Stimulated activated CD8-positive, alpha-beta memory T cell treated with anti-CD3 and anti-CD28 coated beads, Interleukin-7, amount 100 ng/mL, for 24 hours (primary cell): ENCODE results near the gene L3MBTL4.

Experiments
- DNase-seq: peaks from one replicate; pipeline ENCODE4 v3.0.0-alpha.2; 2020; ENCODE audit warnings: low read depth

The L3MBTL4 gene

DNA sequence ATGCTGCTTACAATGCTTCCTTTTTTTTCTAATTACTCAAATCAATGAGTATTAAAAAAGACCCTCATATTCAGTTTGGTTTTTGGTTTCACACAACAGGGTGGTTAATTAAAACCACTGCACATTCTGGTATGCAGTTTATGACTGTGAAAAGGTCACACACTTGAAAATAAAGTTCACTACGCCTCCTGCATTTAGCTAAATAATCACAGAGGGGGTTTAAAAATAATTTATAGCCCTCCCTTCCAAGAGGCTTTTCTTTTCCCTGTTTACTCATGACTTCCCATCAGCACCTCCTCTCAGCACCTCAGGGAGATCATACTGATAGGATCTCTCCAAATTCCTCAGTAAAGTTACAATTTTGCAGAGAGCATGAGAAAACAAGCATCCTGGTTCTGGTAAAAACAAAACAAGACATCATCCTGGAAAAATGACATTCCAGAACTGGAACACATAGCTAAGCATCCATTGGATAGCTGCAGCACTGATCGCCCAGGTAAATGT, 389.9 kb downstream of the L3MBTL4 start:
- no peak for DNase-seq

DNA sequence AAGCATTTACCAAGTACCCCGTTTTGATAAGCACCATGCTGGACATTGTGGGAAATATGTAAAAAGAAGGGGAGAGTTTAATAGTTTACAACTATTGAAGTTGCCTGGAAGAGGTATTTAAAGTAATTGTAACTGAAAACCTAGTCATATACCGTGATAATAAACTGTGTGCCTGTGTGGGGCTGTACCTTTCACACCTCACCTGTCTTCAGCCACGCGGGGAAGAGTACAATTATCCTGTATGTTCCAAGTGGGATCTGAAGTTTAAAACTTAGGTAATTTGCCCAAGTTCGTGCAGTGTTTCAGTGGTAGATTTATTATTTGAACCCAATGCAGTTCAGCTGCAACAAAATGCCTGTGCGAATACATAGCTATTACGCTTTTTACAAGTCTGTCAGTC, 391.2 kb downstream of the L3MBTL4 start:
- no peak for DNase-seq

DNA sequence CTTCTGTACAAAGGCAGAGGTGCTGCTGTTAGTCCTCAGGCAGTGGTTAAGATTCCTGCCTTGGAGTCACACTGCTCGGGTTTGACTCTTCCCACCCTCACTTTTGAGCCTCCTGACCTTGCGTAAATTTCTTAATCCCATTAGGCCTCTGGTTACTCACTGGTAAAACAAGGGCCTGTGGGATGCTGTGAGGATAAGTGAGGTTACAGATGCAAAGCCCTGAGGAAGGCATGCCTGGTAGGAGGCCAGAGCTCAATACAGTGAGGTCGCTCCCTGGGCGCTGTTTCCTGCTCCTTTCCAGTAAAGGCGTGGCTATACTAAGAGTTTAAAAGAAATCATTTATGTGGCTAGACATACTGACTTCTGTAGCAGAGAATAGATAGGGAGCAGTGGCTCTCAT, 391.9 kb downstream of the L3MBTL4 start:
- DNase-seq = no peak

DNA sequence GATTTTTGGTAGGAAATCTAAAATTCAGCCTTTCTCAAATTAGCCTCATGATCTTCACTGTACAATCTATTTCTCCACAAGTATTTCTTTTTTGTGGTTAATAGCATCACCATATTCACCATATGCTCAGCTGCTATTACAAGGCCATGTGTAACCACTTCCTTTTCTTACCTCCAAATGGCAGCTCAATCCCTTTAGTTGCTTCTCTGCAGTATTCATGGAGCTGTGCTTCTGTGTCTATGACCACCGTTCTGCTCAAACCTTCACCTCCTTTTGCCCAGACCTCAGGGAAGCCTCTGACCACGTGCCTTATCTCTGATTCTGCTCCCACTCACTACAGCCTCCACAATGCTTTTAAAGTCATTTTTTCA, 392.7 kb downstream of the L3MBTL4 start:
- DNase-seq = no peak

DNA sequence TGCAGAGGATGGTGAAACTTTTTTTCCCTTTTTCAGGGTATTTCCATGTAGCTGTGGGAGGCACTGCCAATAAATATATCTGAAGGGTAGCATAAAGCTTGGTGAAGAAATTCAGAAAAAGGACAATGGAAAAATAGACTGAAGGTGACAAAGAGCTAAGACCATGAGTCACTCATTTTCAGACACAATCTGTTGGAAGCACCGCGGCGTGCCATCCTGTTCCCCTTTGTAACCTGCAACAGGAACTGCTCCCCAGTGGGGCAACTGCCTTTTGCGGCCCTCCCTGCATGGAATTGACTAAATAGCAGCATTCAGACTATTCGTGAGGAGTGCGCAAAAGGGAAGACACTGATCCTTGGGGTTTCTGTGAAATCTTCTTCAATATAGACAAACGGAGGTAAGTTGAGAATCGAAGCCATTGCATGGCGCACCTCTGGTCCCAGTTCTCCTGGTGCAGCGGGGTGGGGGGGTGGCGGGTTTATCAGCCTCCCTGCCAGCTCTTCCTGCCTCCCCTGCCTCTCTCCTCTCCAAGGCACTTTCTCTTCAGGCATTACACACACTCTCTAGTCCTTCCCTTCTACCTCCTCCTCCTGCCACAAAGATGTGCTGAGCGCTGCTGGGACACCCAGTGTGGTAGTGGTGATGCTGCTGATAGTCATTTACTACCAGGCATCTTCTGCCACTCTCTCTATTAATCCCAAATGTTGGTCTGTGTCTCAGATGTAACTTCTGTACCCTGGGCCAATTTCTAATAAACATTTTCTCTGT, 393.2 kb downstream of the L3MBTL4 start:
- DNase-seq = no peak

DNA sequence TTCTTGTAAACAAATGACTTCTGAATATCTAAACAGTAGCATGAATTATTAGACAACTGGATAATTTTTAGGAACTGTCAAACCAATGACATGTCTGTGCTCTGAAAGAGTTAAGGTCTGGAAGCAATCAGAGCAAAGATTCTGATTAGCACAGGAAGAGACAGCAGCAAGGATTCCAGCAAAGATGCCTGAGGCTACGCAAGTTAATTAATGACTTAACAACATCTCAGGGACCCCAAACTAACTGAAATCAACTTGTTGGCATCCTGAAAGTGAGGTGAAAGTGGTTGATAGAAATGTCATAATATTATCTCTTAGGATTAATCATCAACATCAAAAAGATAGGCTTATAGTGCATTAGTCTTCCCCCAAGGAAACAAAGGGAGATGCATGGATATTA, 396.0 kb downstream of the L3MBTL4 start:
- DNase-seq = no peak

DNA sequence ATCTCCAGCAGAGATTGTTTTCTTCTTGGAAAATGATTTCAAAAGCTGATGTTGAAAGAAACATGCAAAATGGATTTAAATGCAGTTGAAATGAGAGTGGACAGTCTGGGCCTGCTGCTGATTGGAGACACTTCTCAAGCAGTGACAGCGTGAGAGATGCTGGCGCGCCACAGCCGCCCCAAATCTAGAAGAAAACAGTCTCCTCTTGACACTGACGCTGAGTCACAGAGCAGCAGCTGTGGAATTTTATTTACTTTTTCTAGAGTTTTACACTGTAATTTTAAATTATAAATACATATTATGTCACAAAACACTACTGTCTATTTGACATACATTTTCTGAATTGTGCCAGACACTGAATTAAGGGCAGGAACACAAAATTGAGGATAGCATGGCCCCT, 397.5 kb downstream of the L3MBTL4 start:
- no peak for DNase-seq

DNA sequence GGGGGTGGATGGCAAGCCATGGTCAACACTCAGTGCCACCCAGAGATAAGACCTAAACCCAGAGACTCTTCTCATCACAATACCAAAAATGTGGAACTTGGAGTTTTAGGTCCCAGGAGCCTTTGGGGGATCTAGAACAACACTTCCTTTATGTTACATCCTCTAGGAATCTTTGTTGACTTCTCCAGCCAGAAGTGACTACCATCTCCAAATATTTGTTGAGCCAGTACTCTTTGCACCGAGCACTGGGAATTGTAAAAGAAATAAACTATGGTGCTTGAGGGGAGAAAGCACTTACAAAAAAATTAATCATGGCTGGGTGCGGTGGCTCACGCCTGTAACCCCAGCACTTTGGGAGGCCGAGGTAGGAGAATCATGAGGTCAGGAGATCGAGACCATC, 399.3 kb downstream of the L3MBTL4 start:
- DNase-seq = no peak

DNA sequence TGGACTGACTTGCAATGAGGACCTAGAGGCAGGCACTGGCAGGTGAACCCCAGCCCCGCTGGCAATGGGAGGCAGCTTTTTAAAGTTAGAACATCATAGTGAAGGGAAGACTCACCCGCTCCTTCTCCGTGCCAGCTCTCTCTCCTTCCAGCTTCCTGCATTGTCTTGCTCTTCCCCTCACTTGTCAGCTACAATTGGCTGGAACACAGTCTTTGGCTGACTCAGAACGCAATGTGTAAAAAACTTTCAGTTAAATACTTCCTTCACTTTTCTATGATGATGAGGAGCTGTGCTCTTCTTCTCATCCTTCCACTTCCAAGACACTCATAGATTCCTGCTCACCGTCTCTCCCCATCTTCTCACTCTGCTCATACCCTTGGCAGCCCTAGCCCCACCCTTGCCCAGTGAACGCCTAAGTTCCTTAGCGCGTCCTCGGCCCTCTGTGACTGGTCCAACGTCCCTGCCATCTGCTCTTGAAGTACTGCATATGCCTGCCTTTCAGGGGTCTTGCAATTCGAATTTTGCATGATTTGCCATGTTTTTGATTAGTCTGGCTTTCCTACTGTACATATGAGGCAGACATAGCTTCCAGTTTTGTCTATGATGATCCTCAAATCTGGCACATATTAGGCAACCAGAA, 401.4 kb downstream of the L3MBTL4 start:
- DNase-seq = no peak

DNA sequence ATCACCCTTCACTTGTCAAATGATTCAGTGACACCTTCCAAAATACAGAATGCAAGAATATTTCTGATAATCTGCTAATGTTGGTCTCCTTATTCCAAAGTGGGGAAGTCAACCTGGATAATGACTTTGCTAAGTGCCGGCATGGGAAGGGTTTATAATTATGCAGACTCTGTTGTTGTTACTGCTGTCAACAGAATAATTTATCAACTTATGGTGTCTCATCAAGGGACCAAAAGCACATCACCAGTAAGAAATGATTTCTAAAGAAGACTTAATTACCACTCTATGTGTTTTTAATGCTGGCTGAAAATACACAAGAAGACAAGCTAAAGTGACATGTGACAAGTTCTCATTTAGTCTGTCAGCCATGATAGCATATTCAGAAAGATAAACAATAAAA, 403.8 kb downstream of the L3MBTL4 start:
- DNase-seq = no peak

DNA sequence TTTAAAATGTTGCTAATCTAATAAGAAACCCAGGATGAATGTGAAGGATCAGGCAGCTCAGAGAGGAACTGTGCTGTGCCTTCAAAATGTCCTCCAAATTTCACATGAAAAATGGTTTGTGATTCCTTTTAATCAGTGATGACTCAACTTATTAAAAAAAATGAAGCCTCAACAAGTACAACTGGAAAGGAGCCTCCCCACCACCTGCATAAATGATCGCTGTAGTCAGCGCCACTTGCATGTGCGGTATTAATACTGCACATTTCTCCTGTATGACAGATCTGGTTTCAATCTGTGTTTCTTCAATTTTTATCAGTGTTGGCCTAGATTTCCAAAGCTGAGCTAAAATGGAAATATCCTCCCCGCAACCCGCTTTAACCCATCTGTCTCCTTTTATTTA, 404.4 kb downstream of the L3MBTL4 start:
- DNase-seq = no peak

DNA sequence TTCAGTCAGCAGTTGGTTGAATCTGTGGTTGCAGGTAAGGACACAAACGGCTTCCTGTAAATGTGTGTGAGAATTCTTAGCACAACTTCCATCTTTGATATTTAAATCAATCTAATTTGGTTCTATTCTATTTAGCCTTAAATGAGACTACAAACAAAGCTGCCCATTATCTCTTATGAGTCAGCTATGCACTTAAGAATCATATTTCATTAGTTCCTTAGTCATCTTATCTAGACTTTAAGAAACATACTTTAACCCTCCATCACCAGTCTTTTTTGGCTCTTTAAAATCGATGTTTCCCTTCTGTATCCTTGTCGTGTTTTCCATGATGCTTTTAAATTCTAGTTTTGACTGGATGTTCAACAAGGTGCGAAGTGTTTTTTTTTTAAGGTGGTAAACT, 405.0 kb downstream of the L3MBTL4 start:
- no peak for DNase-seq

DNA sequence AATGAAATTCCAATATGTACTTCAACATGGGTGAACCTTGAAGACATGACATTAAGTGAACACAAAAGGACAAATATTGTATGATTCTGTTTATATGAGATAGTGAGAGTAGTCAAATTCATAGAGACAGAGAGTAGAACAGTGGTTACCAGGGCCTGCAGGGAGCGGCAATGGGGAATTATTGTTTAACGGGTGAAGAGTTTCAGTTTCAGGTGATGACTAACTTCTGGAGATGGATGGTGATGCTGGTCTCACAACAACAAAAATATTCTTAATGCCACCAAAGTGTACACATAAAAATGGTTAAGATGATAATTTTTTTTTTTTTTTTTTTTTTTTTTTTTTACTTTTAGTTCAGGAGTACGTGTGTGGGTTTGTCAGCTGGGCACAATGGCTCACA, 410.0 kb downstream of the L3MBTL4 start:
- DNase-seq = no peak

DNA sequence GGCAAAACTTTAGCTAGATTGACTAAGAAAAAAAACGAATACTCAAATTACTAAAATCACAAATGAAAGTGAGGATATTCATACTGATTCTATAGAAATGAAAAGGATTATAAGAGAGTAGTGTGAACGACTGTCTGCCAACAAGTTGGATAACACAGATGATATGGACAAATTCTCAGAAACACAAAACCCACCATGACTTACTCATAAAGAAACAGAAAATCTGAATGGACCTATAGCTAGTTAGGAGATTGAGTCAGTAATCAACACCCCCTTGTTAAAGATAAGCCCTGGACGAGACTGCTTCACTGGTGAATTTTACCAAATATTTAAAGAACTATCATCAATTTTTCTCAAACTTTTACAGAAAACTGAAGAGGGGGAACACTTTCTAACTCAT, 410.6 kb downstream of the L3MBTL4 start:
- DNase-seq = no peak

DNA sequence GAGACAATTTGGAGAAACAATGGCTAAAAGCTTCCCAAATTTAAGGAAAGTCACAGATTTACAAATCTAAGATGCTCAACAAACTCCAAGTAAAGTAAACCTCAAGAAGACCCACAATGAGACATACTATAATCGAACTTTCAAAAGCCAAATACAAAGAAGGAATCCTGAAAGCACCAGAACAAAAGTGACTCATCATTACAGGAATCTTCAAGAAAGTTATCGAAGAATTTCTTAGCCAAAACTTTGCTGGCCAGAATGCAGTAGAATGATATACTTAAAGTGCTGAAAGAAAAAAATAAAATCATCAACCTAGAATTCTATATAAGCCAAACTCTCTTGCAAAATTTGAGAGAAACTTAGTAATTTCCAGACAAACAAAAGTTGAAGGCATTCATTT, 412.8 kb downstream of the L3MBTL4 start:
- no peak for DNase-seq

DNA sequence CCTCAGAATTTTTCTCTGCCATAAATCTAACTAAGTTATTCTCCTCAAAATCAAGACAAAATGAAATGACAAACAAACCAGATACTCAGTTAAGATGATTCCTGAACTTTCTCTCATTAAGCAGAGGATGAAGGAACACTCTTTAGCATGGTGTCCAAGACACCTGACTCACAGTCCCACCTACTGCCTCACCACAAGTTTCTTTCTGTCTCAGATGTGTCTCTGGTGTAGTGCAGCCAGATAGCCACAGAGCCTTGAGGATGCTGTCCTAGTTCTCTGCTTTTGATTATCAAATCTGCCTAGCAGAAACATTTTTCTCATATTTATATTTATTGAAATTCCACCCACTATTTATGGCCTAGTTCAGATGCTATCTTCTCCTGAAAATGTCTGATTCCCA, 415.8 kb downstream of the L3MBTL4 start:
- no peak for DNase-seq

DNA sequence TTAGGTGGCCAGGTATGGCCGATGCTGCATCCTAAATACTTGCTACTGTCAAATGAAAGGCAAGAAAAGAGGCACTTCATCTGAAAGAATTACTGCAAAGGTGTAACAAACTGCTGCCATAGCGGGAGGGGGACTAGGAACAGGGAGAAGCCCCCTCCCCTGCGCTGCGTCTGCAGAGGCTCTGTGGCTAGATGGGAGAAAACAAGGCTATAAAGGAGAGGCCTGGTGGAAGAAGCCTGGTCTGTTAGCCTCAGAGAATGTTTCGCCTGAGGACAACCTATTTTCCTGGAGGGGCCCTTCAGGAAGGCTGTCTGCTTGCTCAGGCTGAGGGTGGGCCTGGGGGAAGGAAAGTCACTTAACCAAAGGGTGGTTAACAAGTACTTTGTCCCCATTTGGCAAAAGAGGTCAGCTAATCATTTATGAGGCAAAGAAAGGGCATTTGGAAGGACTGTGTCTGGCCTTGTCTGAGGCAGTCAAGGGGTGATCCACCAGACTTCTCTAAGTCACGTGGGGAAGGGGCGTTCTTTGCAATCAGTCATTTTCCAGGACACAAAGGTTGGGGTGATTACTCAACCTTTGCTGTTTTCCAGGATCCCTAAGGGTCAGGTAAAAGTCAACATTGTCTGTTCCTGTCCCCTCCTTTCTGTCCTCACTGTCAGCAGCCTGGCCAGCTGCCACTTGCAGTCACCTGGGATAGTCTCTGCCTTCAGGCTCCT, 416.4 kb downstream of the L3MBTL4 start:
- DNase-seq = no peak

DNA sequence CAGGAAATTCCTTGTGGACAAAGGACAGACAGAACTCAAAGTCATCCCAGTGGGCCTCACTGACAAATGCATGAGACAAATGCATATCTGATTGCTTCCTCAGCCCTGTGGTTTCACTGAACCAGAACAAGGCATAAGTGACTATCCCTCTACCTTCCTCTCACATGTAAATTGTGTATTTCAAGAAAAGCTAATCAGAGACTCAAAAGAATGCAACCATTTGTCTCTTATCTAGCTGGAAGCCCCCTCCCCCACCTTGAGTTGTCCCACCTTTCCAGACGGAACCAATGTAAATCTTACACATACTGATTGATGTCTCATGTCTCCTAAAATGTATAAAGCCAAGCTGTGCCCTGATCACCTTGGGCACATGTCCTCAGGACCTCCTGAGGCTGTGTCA, 417.4 kb downstream of the L3MBTL4 start:
- no peak for DNase-seq

DNA sequence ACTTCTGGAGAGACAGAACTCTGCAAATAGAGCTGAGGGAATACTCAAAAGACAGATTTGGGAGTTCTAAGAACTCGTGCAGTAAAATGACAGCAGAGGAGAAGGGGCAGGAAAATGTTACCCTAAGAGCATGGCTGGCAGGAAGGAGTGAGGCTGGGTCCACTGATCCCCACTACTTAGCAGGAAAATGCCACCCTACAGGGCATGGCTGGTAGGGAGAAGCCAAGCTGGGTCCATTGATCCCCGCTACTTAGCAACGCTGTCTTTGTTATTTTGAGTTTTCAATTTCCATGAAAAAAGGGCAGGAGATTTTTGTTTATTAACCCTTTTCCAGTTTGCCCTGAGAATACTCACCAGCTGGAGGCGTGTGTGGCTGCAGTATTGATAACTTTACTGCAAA, 419.1 kb downstream of the L3MBTL4 start:
- DNase-seq = no peak

DNA sequence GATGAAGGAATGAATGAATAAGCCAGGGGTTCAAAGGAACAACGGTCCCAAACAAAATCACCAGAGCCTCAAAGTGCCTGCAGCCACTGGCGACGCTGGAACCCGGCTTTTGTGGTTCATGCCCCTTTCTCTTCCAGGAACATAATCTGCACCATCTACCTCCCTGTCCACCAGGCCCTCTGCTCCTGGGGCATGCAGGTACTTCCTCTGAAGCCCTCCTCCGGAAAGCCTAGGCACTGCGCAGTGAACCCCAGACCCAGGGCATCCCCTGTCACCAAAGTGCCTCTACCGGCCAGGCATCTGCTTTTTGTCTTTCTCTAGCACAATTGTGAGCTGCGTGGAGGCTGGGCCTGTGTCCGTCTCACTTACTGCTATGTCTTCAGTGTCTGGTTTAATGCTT, 420.8 kb downstream of the L3MBTL4 start:
- no peak for DNase-seq

DNA sequence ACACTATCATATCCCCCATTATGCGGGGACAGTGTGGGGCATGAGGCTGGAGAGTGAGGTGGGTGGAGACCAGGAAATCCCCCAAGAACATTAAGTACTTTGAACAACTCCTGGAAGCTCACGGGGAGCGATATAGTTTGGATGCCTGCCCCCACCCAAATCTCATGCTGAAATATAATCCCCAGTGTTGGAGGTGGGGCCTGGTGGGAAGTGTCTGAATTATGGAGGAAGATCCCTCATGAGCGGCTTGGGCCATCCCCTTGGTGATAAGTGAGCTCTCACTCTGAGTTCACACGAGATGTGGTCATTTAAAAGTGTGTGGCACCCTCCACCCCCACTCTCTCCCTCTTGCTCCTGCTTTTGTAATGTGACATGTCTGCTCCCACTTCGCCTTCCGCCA, 422.3 kb downstream of the L3MBTL4 start:
- no peak for DNase-seq

DNA sequence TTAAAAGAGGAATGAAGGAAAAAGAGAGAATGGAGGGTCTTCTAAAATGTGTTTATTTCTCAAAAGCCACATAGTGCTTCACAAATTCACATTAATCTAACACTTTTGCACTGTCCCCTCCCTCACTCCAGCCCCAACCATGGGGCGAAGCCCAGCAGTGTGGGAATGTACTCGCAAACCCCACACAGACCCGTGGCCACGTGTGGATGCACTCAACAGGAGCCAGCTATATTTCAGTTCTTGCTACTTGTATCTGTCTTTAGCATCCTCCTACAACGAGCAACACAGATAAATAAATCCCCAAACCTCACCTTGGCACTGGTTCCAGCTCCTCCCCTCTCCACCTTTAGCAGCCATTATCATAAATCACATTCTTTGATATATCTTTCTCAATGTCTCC, 427.5 kb downstream of the L3MBTL4 start:
- no peak for DNase-seq

DNA sequence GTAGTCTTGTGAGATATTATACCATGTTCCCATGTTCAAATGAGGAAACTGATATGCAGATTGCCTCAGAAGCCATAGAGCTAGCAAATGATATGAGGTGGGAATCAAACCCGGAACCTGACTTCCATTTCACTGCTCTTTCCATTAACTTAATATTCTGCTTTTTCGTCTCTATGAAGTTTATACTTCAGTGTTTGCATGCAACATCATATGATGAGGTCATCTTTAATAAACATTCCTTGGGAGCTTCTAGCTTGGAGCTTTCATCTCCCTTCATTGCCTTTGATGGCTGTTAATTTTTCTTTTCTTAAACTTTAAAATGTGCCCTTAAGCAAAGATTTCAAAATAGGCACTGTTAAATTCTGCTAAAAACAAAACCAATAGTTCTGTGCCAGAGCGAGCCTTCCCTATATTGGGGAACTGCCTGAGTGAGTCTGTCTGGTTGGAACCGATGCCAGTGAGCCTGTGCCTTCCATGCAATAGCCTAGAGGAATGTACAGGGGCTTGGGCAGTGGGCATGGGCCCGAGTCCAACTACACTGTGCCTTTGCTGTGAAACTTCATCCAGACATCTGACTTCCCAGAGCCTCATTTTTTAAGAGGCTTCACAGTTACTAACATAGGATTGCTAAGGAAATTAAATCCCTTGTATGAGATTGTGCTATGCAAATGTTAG, 428.3 kb downstream of the L3MBTL4 start:
- DNase-seq = no peak
